Measurements from ENCODE around the gene NAP1L1.

The NAP1L1 gene

DNA sequence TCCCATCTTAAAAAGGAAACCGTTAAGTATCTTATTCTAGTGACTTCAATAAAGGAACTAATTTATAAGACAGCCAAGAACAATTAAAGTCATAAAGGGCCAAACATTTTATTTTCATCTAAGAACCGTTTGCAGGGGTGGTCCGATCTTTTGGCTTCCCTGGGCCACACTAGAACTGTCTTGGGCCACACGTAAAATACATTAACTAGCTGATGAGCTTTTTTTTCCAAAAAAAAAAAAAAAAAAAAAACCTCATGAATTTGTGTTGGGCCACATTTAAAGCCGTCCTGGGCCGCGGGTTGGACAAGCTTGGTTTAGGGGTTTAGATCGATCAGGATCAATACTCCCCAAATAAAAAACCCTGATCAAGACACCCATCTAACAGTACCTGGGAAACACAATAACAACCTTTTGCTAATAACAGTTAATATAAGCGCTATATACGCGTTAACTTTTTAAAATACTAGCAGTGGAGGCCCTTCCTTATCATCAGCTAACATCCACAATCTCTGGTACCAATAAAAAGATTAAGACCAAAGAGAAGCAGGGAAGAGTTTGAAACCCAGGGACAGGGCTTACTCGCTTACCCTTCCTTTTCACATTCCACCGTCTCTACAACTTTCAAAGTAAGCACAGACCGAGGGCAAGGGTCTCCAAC lies 1.1 kb downstream of the NAP1L1 start:
- no peak for DNase-seq

DNA sequence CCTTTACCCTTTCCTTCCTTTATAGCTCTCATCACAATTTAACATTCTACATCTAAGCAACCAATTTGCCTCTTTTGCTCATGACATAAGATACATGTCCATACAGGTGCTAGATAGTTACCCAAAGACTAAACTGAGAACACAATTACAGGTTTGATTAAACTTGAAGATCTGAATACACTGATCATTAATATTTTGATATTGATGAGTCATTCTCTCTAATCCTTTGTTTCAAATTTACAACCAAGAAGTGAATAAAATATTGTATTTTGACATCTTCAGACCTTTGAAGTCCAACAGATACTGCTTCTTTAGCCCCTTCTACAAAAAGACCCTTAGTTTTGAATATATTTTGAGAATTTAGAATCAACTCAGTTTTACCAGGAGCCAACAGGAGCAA lies 2.6 kb downstream of the NAP1L1 start:
- no peak for DNase-seq

DNA sequence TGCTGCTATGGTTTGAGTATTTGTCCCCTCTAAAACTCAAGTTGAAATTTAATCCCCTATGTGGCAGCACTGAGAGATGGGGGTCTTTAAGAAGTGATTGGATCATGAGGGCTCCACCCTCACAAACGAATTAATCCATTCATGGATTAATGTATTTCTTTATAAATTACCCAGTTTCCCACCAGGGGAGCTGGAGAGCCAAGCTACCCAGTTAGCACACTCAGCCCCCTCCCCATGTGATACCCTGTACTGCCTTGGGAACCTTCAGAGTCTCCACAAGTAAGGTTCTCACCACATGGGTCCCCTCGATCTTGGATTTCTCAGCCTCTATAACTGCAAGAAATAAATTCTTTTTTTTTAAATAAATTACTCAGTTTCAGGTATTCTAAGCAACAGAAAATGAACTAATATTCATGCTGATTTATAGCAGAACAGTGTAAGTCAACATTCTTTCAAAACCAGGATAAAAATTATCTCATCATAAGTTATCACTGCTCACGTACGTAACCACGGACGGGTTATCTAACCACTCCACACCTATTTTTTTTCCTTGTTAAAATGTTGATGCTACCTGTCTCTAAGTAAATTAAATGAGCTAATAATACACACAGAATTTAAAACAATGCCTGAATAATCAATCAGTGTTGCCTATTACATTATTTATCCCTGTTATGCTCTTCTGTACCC lies 3.6 kb downstream of the NAP1L1 start:
- DNase-seq, result no peak

DNA sequence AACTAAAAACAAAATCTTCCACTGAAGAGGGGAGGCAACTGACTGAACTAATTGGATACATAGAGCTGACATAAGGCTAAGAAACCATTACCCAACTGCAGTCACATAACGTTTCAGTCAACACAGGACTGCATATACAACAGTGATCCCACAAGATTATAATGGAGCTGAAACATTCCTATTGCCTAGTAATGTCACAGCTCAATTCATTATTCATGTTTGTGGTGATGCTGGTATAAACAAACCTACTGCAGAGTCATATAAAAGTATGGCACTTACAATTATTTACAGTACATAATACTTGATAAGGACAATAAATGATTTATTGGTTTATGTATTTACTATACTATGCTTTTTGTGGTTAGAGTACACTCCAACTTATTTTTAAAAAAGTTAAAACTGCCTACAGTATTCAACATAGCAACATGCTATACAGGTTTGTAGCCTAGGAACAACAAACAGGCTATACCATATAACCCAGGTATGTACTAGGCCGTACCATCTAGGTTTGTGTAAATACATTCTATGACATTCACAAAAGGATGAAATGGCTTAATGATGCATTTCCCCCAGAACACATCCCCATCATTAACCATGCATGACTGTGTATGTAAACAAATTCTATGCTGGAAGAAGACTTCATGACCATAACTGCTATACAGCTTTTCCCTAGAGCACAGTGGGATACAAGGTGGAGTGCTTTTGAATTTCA lies 4.3 kb downstream of the NAP1L1 start:
- no peak for DNase-seq

DNA sequence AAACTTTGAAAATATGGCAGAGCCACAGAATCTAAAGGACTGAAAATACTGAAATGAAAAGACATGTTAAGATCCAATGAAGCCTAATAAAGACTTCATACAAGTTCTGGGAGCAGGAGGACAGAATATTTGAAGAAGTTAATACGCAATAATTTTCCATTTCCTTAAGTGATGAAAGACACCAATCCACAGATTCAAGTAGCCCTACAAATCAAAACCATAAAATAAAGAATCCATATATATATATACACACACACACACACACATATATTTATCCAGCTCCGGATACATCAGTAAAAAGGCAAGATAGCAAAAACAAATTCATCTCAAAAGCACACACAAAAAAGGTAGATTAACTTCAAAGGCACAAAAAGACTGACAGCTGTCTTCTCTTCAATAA lies 5.7 kb downstream of the NAP1L1 start:
- DNase-seq, result no peak

DNA sequence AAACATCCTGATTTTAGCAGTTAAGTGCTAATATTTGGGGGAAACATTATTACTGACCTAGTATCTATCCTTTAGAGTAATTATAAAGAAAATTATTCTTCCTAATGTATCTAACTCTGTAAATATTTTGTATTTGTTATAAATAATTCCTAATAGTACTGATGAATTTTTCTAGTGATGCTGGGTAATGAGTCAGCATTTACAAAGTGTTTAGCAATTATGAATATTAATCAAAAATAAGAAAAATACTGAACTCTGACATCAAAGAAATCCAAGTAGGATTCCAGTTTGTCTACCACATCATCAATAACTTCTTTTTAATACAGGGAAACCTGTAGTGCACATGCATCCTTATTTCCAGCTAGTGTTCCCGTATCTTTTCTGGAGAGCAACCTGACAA lies 9.0 kb downstream of the NAP1L1 start:
- no peak for DNase-seq

DNA sequence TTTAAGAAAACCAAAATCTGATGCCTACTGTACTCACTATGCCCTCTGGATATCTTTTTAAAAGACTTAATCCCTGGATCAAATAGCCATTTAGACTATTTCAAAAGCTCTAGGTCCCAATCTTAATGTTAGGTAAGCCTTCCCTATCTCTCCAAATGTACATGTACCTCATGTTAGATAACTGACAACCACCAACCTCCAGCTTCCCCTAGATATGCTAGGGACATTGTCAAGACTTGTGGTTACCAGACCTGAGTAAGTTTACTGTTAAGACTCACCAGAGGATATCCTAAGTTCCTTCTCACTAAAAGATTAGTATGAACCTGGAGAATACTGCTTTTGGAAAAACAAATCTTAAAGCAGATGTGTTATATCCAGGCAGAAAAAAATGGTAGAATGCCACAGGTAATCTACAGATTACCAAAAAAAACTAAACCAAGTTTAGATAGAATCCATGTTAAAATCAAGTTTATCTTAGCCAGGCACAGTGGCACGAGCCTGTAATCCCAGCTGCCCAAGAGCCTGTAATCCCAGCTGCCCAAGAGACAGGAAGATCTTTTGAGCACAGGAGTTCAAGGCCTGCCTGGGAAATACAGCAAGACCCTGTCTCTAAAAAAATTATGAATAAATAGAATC lies 9.7 kb downstream of the NAP1L1 start:
- DNase-seq, result no peak

DNA sequence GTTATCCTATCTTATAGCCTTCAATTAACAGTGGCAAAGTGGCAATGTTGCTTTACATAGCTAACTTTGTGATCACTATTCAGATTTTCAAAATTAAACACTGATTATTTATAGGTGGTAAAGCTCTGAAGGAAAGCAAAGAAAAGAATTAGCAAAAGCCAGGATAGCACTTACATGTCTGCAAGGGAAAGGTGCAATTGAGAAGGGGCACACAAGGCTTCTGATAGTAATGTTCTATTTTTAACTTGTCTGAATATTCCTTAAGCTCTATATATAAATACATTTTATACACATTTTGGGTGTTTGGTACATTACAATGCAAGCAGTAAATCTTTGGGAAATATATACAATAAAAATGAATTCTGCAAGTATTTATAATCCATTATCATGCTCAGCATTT lies 10.9 kb downstream of the NAP1L1 start:
- no peak for DNase-seq

DNA sequence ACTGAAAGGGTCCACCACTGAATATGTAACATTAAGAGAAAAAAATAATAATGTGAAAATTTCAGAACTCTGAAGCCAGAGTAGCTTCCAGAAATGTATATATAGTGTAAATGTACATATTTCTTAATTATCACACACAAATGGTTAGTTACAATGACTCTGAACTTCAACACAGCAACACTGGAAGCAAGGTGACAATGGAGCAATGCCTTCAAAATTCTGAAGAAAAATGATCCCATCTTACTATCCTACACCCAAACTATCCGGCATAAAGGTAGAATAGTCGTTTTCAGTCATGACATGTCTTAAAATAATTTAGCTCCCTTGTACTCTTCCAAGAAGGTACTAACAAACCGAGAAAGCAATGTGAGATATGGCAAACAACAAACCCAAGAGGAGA lies 11.9 kb downstream of the NAP1L1 start:
- DNase-seq, result no peak

DNA sequence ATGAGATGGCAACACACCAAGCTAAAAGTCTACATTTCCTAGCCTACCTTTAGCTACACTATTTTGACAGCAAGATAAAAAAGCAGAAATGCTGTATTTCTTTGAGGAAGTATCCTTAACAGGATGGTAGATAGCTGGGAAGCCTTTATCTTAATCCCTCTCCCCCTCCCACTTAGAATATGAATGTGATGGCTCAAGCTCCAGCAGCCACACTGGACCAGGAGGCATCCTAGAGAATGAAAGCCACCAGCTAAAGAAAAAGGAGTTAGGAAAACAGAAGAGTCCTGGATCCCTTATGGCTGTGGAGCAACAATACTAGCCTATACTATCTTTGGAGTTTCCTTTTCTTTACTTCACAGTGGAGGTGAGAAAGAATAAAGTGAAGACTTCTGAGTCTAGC lies 15.1 kb downstream of the NAP1L1 start:
- no peak for DNase-seq

DNA sequence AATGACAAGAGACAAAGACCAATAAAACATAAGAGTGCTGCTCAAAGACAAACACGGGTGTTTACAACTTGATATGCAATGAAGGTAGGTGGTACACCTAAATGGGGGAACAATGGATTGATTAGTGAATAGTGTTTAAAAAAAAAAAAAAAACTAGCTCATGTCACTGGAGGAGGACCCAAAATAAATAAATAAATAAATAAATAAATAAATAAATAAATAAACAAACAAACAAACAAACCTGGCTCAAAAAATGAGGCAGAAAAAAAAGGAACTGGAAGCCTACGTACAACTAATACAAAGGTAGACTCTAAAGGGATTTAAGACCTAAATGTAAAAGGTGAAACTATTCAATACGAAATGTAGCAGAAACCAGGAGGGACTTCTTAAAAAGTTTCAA lies 18.6 kb downstream of the NAP1L1 start:
- DNase-seq, result no peak

DNA sequence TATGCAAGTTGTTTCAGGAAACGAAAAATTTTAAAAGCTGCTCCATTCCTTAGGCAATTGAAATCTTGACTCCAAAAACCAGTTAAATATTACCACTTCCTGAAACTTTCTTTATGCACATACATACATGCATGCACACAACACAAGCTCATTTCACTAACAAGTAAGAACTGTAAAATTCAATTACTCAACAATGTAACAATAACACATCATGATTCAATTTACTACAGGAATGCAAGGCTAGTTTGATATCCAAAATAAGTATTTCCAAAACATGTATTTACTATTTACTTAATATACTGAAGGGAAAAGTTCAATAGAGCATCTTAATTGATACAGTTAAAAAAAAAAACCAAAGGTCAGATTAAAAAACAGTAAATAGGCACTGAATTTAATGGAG lies 19.6 kb downstream of the NAP1L1 start:
- DNase-seq, result no peak

DNA sequence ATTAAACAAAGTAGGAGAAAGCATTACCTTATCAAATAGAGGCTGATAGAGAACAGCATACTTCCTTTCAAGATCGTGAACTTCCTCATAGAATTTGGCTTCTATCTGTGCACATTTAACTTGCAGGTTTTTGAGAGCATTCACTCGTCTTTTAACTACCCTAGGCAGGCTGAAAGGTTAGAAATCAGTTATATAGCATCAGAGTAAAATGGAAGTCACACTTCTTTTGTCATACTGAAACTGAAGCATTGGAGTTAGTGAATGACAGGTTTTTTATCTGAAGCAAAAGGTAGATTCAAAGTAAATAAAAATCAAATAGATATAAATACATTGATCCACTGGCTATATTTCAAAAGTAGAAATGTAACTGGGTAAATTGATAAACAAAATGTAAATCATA lies 24.4 kb downstream of the NAP1L1 start:
- no peak for DNase-seq

DNA sequence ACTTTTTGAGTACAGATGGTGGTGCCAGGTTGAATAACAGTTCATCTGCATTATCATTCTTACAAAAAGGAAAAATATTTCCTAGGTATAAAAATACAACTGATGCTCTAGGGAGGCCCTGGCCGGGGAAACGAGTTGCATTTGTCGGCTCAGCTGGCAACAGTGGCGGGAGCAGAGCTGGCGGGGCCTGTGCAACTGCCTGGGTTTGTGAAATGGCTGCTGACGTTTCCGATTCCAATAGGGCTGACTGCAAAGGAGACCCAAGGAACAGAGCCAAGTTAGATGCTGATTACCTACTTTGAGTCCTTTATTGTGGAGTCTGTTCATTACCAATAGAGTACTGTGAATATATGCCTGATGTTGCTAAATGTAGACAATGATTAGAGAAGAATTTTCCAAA lies 27.2 kb downstream of the NAP1L1 start:
- no peak for DNase-seq

DNA sequence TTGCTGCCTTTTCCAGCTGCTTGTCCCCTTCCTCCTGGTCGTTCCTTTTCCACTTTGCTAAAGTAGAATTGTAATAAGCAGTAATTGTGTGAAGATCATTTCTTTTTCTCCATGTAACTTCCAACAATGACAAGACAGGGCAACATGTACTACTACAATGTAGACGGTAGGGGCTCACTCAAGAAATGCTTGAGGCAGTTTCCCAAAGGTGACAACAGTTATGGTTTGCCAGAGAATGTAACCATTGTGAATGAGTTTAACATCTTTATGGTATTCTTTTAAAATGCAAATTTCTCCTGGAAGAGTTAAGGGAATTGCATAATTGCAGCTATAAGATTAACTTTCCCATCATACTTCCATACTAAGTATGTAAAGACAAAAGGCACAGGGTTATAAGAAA lies 29.1 kb downstream of the NAP1L1 start:
- DNase-seq, result no peak

DNA sequence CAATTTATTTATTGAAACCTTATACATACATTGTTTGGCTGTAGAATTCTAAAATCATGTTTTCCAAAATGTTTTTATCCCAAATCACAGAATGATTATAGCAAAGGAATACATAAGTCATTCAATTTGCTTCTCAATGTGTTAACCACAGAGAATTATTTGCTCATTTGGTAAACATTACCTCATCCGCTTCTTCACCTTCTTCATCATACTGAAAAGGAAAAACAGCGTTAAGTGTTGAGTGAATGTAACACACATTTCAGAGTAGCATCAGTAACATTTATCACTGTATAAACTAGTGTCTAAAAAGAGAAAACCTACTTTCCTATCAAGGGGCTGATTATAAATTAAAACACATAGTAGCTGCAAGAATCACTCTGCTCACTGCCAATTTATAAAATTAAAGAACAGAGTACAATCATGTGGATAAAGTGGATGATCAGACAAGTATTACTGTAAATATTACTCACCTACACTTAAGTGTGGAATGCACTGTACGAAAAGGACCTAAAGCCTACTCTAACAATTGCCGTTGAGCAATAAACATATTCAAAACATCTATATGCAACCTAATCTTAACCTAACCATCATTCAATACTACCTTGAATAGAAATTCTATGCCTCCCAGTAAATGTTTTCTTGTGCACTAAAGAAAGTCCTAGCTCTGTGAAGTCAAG lies 34.8 kb downstream of the NAP1L1 start:
- DNase-seq, result no peak

DNA sequence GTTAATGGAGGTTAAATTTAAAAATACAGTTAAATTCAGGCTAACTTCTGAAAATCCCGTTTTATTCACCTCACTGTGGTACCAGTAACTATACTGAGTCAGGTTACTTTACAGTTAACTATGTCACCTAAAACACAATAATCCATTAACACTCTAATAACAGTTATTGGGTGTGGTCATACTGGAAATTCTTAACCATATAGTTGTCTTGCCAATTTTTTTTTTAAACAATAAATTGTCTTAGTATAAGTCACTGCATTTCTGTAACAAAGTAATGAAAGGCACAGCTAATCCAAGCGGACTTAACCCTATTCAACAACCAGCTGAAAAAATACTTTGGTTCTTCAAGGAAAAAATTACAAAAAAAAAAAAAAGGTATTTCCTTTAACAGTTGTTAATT lies 36.7 kb downstream of the NAP1L1 start:
- no peak for DNase-seq

DNA sequence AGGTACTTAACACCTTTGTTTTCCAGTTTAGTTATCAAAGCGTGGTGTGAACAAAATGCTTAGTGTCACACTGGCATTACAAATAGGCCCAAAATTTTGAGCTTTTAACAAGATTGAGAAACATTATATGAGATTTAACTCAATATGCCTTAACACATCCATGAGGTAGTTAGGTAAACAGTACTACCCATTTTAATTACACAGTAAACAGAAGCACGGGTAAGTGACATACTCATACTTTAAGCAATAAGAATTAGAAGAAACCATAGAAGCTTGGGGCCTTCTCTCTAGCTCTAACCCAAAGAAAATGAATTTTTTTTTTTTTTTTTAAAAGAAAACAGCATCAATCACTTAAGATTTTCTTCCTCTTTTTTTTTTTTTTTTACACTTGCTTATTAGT lies 37.4 kb downstream of the NAP1L1 start:
- DNase-seq, result no peak

DNA sequence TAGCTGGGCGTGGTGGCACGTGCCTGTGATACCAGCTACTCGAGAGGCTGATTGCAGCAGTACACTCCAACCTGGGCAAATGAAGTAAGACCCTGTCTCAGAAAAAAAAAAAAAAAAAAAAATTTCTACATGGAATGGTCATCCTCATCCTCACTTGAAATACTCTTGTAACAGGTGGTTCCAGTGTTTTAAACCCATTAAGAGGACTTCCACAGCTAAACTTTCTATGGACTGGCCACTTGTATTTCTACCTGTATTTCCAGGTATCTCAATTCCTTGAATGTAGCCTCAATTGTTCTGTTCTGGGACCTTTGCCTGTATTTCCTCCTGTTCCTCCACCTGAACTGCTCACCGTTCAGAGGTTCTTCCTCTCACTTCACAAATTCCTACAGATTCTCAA lies 41.1 kb downstream of the NAP1L1 start:
- DNase-seq, result no peak

DNA sequence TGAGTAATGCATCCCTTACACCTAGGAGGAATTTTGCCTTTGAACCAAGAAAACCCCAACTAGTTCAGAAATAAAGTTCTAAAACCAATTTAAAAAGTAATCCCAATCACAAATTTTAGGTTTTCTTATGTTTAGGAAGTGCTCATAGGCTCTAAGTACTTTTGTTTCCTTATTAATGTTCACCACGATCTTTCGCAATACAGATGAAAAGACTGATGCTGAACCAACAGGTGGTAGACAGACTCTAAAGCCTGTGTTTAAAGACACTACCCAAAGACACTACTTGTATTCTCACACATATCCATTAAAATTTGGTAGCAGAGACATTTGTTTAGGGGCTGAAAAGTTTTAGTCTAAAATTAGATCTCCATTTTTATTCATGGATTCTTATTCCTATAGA lies 42.3 kb downstream of the NAP1L1 start:
- DNase-seq, result no peak

DNA sequence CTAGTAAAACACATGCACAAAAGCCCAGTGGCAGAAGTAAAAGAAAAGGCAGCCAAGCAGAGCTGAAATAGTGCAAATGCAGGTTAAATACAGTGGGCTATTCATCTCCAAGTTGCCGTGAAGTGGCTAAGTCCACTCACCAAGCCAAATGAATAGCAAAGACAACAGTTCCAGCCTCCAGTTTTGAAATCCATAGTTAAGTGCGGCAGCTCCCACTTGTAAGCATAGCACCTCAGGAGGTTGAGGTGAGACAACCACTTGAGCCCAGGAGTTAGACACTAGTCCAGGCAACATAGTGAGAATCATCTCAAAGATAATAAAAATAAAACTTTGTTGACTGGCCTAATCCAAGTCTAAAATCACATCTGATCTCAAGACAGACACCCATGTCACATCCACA lies 43.1 kb downstream of the NAP1L1 start:
- no peak for DNase-seq

DNA sequence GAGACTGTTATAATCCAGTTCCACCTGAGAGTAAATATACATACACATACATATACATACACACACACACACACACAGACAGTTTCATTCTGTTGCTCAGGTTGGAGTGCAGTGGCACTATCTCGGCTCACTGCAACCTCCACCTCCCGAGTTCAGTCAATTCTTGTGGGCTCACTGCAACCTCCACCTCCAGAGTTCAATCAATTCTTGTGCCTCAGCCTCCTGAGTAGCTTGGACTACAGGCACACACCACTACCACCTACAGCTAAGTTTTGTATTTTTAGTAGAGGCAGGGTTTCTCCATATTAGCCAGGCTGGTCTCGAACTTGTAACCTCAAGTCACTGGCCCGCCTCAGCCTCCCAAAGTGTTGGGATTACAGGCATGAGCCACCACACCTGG lies 44.0 kb downstream of the NAP1L1 start:
- no peak for DNase-seq

DNA sequence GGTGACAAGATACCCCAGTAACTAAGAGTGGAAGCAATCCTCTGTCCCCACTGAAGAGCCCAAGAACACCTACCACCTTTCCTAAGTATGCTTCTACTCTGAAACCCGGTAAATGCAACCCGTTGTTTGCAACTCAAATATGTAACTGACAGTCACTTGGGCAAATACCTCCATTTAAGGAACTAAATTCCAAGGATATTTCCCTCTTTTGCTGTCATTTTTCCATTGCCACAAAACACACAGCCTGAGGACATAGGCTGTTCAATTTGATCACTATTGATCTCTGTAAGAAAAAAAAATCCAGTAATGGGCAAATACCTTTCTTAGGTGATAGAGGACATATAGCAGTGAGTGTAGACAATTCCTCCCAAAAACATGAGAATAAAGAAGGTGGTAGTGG lies 46.3 kb downstream of the NAP1L1 start:
- no peak for DNase-seq
